Colonic mucosa (tissue), 4 donors: ENCODE results near the gene NISCH. TPM values are rescaled to one million over a fixed set of nuclear protein-coding genes. Genes with fewer than 3 reads are reported as not detected.

Source experiments
- DNase-seq: peaks from one replicate; pipeline ENCODE4 v3.0.0-alpha.2; 2020
- H3K27ac ChIP-seq: fragments of 200-600 bp; one replicate; pipeline ENCODE4 v1.8.0; 2021
- H3K27me3 ChIP-seq: fragments of 200-600 bp; one replicate; pipeline ENCODE4 v1.8.0; 2021
- H3K36me3 ChIP-seq: fragments of 200-600 bp; one replicate; pipeline ENCODE4 v1.8.0; 2021
- H3K4me1 ChIP-seq: fragments of 200-600 bp; one replicate; pipeline ENCODE4 v1.8.0; 2021; ENCODE audit warnings: mild to moderate bottlenecking
- H3K4me3 ChIP-seq: fragments of 200-600 bp; one replicate; pipeline ENCODE4 v1.8.0; 2021
- H3K9ac ChIP-seq, 2 donors: one replicate each; pipeline ENCODE4 v1.7.0; 2013; ENCODE audit warnings: control low read depth in 2 of 2, low read depth in 2 of 2, low read length in 2 of 2
- H3K9me3 ChIP-seq: fragments of 200-600 bp; one replicate; pipeline ENCODE4 v1.8.0; 2021
- intact Hi-C: fragments of 100-400 bp; cut with DNase I; formaldehyde crosslinking; loops from one replicate; pipeline ENCODE4 v1.14.1; 2022
- total RNA-seq, 2 donors: library from RNA; stranded (reverse); fragmentation: NEBNext Ultra II Directional in 1 of 2; extraction: Animal tissue kit (Norgen Biotek cat#: 25700) in 1 of 2; gene quantifications; one replicate each; pipeline ENCODE4 v1.2.1, GENCODE V29; 2021
- TF ChIP-seq, protein P1 (sequence below): fragments of 200-600 bp; IDR thresholded peaks from one replicate; pipeline ENCODE4 v1.8.0; 2022; ENCODE audit warnings: antibody characterized with exemption, mild to moderate bottlenecking
- donor health status: healthy.
- donor health status: DM: no; HTN: no; CAD: no.
- donor health status: DM: no; HTN: no; CAD: no.

Gene NISCH
- total RNA-seq, 2 donors from 2014 or later = 43.2 to 60.5 TPM

DNA sequence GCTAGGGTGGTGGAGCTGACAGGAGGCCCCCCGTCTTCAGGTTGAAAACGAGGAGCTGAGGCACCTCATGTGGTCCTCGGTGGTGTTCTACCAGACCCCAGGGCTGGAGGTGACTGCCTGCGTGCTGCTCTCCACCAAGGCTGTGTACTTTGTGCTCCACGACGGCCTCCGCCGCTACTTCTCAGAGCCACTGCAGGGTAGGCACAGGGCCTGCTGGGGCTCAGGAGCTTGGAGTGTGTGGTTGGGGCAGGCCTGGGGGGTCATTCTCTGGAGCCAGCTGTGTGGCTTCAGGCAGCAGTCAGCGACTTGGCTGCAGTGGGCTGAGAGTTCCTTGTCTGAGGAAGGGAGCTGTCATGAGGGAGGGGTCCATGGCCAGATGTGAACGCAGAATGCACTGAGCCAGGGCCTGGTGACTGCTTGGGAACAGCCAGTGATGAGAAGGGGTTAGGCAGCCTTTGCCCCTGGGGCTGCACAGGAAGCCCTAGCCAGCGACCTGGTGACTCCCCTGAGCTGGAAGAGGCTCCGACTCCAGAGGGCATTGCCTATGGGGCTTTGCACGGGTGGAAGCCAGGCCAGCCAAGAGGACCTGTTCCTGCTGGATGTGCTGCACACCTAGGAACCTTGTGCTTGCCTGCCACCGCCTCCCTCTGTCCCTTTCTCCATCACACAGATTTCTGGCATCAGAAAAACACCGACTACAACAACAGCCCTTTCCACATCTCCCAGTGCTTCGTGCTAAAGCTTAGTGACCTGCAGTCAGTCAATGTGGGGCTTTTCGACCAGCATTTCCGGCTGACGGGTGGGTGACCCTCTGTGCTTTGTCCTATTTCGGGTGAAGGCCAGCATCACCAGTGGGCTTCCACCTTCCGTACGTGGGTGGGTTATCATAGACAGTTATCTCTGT, 34.9 kb downstream of the NISCH start:
- DNase-seq = no peak
- Histone ChIP-seq H3K9me3 (no peaks in the 10 kb centered on the region), H3K36me3 (no peaks in the 10 kb centered on the region), H3K9ac (no peak overlapping the region), H3K27ac (no peak overlapping the region), H3K4me3 (no peak overlapping the region), H3K27me3 (no peaks in the 10 kb centered on the region), H3K4me1 (no peaks in the 10 kb centered on the region)
- intact Hi-C loops = no loop called here
- TF ChIP-seq, protein P1, sequence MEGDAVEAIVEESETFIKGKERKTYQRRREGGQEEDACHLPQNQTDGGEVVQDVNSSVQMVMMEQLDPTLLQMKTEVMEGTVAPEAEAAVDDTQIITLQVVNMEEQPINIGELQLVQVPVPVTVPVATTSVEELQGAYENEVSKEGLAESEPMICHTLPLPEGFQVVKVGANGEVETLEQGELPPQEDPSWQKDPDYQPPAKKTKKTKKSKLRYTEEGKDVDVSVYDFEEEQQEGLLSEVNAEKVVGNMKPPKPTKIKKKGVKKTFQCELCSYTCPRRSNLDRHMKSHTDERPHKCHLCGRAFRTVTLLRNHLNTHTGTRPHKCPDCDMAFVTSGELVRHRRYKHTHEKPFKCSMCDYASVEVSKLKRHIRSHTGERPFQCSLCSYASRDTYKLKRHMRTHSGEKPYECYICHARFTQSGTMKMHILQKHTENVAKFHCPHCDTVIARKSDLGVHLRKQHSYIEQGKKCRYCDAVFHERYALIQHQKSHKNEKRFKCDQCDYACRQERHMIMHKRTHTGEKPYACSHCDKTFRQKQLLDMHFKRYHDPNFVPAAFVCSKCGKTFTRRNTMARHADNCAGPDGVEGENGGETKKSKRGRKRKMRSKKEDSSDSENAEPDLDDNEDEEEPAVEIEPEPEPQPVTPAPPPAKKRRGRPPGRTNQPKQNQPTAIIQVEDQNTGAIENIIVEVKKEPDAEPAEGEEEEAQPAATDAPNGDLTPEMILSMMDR = no peak

DNA sequence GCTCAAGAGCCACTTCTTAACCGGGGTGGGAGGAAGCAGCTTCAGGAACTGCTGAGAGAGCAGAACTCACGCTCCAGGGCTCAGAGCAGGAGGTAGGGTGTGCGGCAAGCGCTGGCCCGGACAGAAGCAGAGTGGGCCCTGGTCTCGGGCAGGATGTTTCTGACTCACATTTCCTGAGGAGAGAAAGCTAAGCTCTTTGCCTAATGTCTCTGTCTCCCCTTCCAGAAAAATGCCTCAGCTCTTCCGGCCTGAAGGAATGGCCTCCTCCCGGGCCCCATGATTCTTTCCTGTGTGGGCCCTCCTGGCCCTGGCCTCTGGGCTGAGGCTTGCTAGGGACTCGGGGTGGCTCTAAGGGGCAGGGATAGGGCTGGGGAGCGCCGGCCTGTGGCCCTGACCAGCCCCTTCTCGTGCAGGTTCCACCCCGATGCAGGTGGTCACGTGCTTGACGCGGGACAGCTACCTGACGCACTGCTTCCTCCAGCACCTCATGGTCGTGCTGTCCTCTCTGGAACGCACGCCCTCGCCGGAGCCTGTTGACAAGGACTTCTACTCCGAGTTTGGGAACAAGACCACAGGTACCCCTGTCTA, 35.6 kb downstream of the NISCH start:
- intact Hi-C loops = no loop called here
- no peak overlapping the region for H3K27ac ChIP-seq
- TF ChIP-seq, protein P1 = no peak

DNA sequence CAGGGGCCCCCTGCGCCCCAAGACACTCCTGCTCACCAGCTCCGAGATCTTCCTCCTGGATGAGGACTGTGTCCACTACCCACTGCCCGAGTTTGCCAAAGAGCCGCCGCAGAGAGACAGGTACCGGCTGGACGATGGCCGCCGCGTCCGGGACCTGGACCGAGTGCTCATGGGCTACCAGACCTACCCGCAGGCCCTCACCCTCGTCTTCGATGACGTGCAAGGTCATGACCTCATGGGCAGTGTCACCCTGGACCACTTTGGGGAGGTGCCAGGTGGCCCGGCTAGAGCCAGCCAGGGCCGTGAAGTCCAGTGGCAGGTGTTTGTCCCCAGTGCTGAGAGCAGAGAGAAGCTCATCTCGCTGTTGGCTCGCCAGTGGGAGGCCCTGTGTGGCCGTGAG, 36.7 kb downstream of the NISCH start:
- Histone ChIP-seq H3K27me3 (no peaks in the 10 kb centered on the region), H3K9ac (no peak overlapping the region), H3K4me3 (no peak overlapping the region), H3K27ac (no peak overlapping the region), H3K4me1 (no peaks in the 10 kb centered on the region), H3K9me3 (no peaks in the 10 kb centered on the region), H3K36me3 (no peaks in the 10 kb centered on the region)
- intact Hi-C loops = no loop called here
- DNase-seq = no peak
- TF ChIP-seq, protein P1 = no peak

More for the DNA sequence above, 35.6 kb downstream of the NISCH start:
- no peak overlapping the region for H3K9ac ChIP-seq
- H3K4me1 ChIP-seq = no peaks in the 10 kb centered on the region
- no peak overlapping the region for H3K4me3 ChIP-seq
- no peaks in the 10 kb centered on the region for H3K27me3 ChIP-seq
- H3K9me3 ChIP-seq = no peaks in the 10 kb centered on the region
- no peaks in the 10 kb centered on the region for H3K36me3 ChIP-seq
- DNase-seq = no peak

DNA sequence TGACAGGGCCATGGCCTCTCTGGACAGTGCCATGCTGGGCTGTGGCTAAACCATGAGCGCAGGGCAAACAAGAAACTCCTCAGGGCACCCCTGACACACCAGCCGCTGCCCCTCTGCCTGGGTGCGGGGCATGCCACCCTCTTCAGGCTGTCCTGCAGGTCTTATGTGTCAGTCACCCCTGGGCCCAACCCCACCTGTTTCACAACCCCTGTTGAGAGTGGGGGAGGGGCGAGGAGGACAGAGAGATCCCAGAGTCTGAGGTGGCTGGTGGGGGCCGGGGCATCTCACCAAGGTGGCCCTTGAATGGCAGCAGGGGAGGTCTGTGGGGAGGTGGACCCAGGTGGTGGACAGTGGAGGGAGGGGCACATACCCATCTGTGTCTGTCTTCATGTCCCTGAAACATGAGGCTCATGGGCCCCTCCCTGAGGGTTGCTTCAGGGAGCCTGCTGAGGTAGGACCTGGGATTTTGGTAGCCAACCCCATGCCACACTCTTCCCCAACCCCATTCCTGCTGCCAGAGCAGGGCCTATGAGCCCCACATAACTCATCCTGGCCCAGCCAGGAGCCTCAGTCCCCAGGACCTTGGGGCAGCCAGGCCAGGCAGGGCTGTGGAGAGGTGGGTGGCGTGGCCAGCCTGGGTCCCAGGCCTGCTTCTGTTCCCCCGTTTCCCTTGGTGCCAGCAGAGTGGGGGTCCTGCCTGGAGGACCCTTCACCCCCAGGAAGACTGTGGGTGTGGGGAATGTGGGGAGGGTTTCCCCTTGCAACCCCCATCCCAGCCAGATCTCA, 38.0 kb downstream of the NISCH start:
- Histone ChIP-seq H3K36me3 (no peaks in the 10 kb centered on the region), H3K4me3 (no peak overlapping the region), H3K9ac (no peak overlapping the region), H3K27ac (no peak overlapping the region), H3K4me1 (no peaks in the 10 kb centered on the region), H3K9me3 (no peaks in the 10 kb centered on the region), H3K27me3 (no peaks in the 10 kb centered on the region)
- intact Hi-C loops = no loop called here
- no peak for DNase-seq
- TF ChIP-seq, protein P1 = no peak

DNA sequence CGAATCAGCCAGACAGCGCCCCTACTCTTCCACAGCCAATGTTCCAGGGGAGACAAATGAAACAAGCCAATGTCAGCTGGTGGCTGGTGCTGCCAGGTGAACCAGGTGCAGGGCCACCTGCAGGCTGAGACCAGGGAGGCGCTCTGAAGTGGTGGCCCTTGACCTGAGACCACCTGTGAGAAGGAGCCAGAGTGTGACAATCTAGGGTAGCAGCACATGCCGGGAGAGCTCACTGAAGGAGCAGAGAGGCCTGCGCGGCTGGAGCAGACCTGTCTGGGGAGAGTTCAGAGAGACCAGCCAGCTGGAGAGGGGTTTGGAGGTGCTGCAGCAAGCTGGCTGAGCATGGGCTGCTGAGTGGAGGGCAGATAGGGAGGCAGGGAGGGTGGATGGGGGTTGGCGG, 39.0 kb downstream of the NISCH start:
- Histone ChIP-seq H3K27me3 (no peaks in the 10 kb centered on the region), H3K36me3 (no peaks in the 10 kb centered on the region), H3K9ac (no peak overlapping the region), H3K9me3 (no peaks in the 10 kb centered on the region), H3K27ac (no peak overlapping the region), H3K4me3 (no peak overlapping the region), H3K4me1 (no peaks in the 10 kb centered on the region)
- intact Hi-C loops = no loop called here
- no peak for DNase-seq
- TF ChIP-seq, protein P1 = no peak
